ENCODE measurements around the gene DNHD1.

- no peak for TF ChIP-seq CTCF (IDR thresholded peaks at IDR 0.05; ENCODE audit: insufficient read depth, low read length)
- no peak for TF ChIP-seq REST (IDR thresholded peaks at IDR 0.05; ENCODE audit: insufficient replicate concordance, low read depth)
- no peak for TF ChIP-seq GABPA (IDR thresholded peaks at IDR 0.05; ENCODE audit: low read depth)
Measured at GRCh38 chr11:6604790-6605189, 107.7 kb downstream of the DNHD1 start.
